Measurements from ENCODE around the gene ARF4. TPM values are rescaled to one million over a fixed set of nuclear protein-coding genes. Genes with fewer than 3 reads are reported as not detected.
"Not testable (repeated sequence)": the region's sequence is repeated elsewhere in the genome, so short reads cannot be mapped to it uniquely, and the experiment has no call there.

The ARF4 gene
- 165 to 177 TPM (median 167 TPM) in 3 replicates for total RNA-seq

DNA sequence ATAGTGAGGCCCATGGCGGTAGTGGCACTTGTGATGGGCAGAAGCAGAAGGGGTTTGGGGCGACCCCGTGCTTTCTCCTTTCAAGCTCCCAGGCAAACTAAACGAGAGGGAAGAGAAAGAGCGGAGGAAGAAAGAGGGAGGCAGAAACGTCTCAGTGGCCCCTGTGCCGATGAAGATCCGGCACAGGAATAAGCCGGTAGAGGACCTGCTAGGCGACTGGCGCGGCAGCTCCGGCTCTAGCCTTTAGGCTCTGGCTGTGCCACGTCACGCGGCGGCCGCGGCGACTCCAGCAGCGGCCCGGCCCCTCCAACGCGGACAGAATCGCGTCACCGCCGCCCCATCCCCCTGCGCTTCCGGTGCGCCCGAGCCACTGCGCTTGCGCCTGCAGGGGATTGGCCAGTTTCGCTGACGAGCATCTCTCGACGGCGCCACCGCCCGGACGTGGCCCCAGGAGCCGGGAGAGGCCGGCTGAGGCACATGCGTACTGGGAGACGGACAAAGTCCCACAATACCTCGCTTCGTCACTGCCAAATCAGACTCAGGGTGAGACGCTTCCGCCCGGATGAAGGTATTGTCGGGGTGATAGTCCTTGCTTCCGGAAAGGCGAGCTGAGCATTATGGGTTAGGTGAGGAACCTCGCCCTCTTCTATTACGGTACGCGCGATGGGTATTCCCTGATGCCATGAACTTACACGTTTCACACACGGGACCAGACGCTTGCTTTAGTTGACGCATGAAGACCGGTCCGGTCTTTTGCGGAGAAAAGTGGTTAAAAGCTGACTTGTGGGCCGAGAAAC, at the start of gene ARF4:
ARF4 (minus strand) TSS at position 218 of the 797 bp plus-strand sequence; CDS start at position 14, 204 bp downstream.
- TF ChIP-seq, protein P1, sequence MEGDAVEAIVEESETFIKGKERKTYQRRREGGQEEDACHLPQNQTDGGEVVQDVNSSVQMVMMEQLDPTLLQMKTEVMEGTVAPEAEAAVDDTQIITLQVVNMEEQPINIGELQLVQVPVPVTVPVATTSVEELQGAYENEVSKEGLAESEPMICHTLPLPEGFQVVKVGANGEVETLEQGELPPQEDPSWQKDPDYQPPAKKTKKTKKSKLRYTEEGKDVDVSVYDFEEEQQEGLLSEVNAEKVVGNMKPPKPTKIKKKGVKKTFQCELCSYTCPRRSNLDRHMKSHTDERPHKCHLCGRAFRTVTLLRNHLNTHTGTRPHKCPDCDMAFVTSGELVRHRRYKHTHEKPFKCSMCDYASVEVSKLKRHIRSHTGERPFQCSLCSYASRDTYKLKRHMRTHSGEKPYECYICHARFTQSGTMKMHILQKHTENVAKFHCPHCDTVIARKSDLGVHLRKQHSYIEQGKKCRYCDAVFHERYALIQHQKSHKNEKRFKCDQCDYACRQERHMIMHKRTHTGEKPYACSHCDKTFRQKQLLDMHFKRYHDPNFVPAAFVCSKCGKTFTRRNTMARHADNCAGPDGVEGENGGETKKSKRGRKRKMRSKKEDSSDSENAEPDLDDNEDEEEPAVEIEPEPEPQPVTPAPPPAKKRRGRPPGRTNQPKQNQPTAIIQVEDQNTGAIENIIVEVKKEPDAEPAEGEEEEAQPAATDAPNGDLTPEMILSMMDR (IDR thresholded peaks at IDR 0.05; ENCODE audit: unreplicated experiment) = no peak
- H3K27me3 Mint-ChIP-seq (ENCODE audit: low read depth) = no peaks in the 10 kb centered on the region
- peak; percentile 98 to 100 for DNase-seq (ENCODE audit: low spot score in 2 of 2, unreplicated experiment in 2 of 2)
- H3K9me3 Mint-ChIP-seq = no peaks in the 10 kb centered on the region
- peak within 1 kb of the TSS; percentile 100 for H3K27ac Mint-ChIP-seq
- peak within 1 kb of the TSS; percentile 99 for H3K4me3 Mint-ChIP-seq
- peaks cover 2% of the 10 kb centered on the region for H3K36me3 Mint-ChIP-seq
- H3K4me1 Mint-ChIP-seq = peaks cover 37% of the 10 kb centered on the region

DNA sequence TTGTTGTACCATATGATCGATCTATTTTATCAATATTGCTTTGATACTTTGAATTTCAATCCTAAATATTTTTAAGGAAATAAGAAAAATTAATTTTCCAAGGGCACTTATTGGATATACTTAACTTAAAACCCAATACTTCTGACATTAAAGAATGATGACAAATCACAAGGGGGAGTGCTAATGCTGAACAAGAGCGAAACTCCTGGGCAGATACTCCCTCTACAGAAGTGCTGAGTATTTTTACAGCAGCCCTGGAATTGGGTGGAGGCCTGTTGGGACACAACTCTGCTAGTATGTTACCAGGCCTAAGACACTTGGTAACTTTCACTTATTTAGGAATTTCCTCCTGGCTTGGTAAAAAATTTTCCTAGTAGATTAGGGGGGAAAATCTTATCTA, 49.6 kb upstream of the ARF4 start:
- Mint-ChIP-seq H3K27me3 (ENCODE audit: low read depth) (no peaks in the 10 kb centered on the region), H3K4me1 (peaks cover 2% of the 10 kb centered on the region), H3K36me3 (peaks cover 62% of the 10 kb centered on the region), H3K27ac (peak overlapping the region; percentile 66), H3K9me3 (peaks cover 28% of the 10 kb centered on the region), H3K4me3 (no peak overlapping the region)
- DNase-seq (ENCODE audit: low spot score in 2 of 2, unreplicated experiment in 2 of 2) = no peak
- TF ChIP-seq, protein P1 (IDR thresholded peaks at IDR 0.05; ENCODE audit: unreplicated experiment) = no peak

DNA sequence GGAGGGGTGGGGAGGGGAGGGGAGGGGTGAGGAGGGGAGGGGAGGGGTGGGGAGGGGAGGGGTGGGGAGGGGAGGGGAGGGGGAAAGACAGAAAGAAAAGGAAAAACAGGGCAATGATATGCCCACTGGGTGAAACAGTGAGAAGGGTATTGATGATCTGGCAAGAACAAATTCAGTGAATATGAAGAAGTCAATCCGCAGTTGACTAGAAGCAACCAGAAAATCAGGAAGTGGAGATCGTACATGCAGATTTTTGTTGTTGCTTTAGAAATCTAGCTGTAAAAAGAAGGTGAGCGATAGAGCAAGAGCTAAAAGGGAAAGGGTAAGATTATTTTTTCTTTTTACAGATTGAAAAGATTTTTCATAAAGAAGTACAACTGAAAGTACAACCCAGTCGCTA, 47.6 kb upstream of the ARF4 start:
- peaks cover 53% of the 10 kb centered on the region for H3K36me3 Mint-ChIP-seq
- H3K27ac Mint-ChIP-seq = no peak overlapping the region
- peaks cover 16% of the 10 kb centered on the region for H3K9me3 Mint-ChIP-seq
- H3K4me1 Mint-ChIP-seq = peaks cover 2% of the 10 kb centered on the region
- no peak overlapping the region for H3K4me3 Mint-ChIP-seq
- TF ChIP-seq, protein P1 (IDR thresholded peaks at IDR 0.05; ENCODE audit: unreplicated experiment) = no peak
- DNase-seq (ENCODE audit: low spot score in 2 of 2, unreplicated experiment in 2 of 2) = no peak
- no peaks in the 10 kb centered on the region for H3K27me3 Mint-ChIP-seq (ENCODE audit: low read depth)

DNA sequence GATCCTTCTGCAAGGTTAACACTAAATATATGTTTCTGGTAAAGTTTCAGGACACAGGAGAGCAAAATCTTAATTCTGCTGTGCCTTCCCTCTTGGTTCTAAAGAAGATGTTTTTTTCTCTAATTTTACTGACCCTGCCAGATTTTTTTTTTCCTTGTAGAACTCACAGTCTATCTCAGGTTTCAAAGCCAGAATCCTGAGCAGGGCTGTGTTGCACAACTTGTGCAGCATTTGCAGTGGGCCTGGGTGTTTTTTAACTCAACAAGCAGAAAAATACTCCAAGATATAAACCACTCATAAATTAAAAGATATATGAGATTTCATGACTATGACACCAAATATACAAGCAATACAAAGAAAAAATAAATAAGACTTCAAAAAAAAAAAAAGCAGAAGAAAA, 40.2 kb upstream of the ARF4 start:
- H3K4me1 Mint-ChIP-seq = no peaks in the 10 kb centered on the region
- H3K9me3 Mint-ChIP-seq = no peaks in the 10 kb centered on the region
- DNase-seq (ENCODE audit: low spot score in 2 of 2, unreplicated experiment in 2 of 2) = no peak
- peak overlapping the region; percentile 13 for H3K27ac Mint-ChIP-seq
- TF ChIP-seq, protein P1 (IDR thresholded peaks at IDR 0.05; ENCODE audit: unreplicated experiment) = no peak
- H3K27me3 Mint-ChIP-seq (ENCODE audit: low read depth) = no peaks in the 10 kb centered on the region
- H3K4me3 Mint-ChIP-seq = no peak overlapping the region
- peaks cover 40% of the 10 kb centered on the region for H3K36me3 Mint-ChIP-seq

DNA sequence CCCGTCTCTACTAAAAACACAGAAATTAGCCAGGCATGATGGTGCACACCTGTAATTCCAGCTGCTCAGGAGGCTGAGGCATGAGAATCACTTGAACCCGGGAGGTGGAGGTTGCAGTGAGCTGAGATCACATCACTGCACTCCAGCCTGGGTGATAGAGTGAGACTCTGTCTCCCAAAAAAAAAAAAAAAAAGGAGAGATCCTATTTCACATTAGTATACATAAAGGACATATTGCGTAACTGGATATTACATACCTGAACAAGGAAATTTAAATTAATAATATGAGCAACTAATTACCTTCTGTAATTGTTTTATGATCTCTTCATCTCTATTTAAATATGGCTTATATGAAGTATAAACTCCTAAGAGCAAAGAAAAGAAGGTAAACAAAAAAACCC, 37.1 kb upstream of the ARF4 start:
- H3K27me3 Mint-ChIP-seq (ENCODE audit: low read depth); H3K4me1 Mint-ChIP-seq; H3K9me3 Mint-ChIP-seq; DNase-seq (ENCODE audit: low spot score in 2 of 2, unreplicated experiment in 2 of 2); H3K4me3 Mint-ChIP-seq; H3K27ac Mint-ChIP-seq: not testable (repeated sequence)
- H3K36me3 Mint-ChIP-seq = peaks cover 39% of the 10 kb centered on the region

DNA sequence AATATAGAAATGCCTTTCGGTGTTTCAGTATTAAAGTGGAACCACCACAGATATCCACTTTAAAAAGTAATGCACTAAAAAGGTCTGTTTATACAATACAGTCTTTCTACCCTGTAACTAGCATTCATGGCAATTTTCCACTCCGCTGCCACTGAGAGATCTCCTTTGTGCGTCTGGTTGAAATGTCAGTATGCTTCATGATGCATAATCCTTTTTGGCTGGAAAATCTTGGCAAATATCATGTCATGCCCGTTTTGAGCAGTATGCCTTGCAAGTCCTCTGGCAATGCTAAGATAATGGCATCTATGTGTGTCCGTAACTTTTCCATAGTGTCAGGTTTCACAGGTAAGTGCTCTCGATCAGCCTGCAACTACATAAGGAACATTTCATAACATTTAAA, 30.8 kb upstream of the ARF4 start:
- H3K36me3 Mint-ChIP-seq = peaks cover 45% of the 10 kb centered on the region
- H3K4me1 Mint-ChIP-seq = no peaks in the 10 kb centered on the region
- H3K27me3 Mint-ChIP-seq (ENCODE audit: low read depth) = no peaks in the 10 kb centered on the region
- H3K4me3 Mint-ChIP-seq = no peak overlapping the region
- DNase-seq (ENCODE audit: low spot score in 2 of 2, unreplicated experiment in 2 of 2) = no peak
- TF ChIP-seq, protein P1 (IDR thresholded peaks at IDR 0.05; ENCODE audit: unreplicated experiment) = no peak
- no peak overlapping the region for H3K27ac Mint-ChIP-seq
- no peaks in the 10 kb centered on the region for H3K9me3 Mint-ChIP-seq
